Naive thymus-derived CD4-positive, alpha-beta T cell (primary cell): ENCODE results near the gene EIF2S1. TPM values are rescaled to one million over a fixed set of nuclear protein-coding genes. Genes with fewer than 3 reads are reported as not detected.

ENCODE experiments used
- ATAC-seq: fragments of 150-1000 bp; cut with Tn5 transposase; 2 replicates; pipeline ENCODE4 v1.10.0; 2021; ENCODE audit warnings: mild to moderate bottlenecking, moderate library complexity
- CTCF ChIA-PET: fragments of 350-600 bp; sonication (Branson Sonifier 250); formaldehyde crosslinking; loops from one replicate; lab custom pipeline; 2021; ENCODE audit warnings: antibody characterized with exemption; lab: Charles Lee
- POLR2A ChIA-PET: fragments of 350-600 bp; sonication (Branson Sonifier 250); formaldehyde crosslinking; loops from one replicate; lab custom pipeline; 2021; ENCODE audit warnings: antibody characterized with exemption, inconsistent platforms; lab: Charles Lee
- DNase-seq, 9 donors: peaks; one replicate each; pipeline versions ENCODE4 v3.0.0 to v3.0.0-alpha.2; 2020 to 2022; ENCODE audit warnings: mixed read lengths in 1 of 9
- H3K27ac ChIP-seq: one replicate; pipeline ENCODE4 v1.7.0; 2013; ENCODE audit warnings: mild to moderate bottlenecking, low read depth, low read length, moderate library complexity
- H3K27me3 ChIP-seq, 2 donors: one replicate each; pipeline ENCODE4 v1.7.0; 2013; ENCODE audit warnings: low read length in 2 of 2, mild to moderate bottlenecking in 2 of 2, moderate library complexity in 2 of 2; ENCODE audit not compliant: control insufficient read depth in 2 of 2, insufficient read depth in 2 of 2
- H3K36me3 ChIP-seq, 3 experiments: 1 replicate in 2 of 3; 2 replicates in 1 of 3; pipeline ENCODE4 v1.7.0; 2013; ENCODE audit warnings: low read length in 3 of 3, mild to moderate bottlenecking in 3 of 3, moderate library complexity in 1 of 3; ENCODE audit not compliant: insufficient read depth in 3 of 3, control insufficient read depth in 2 of 3
- H3K4me1 ChIP-seq, 2 donors: one replicate each; pipeline ENCODE4 v1.7.0; 2013; ENCODE audit warnings: low read length in 2 of 2, mild to moderate bottlenecking in 2 of 2, moderate library complexity in 1 of 2; ENCODE audit not compliant: control insufficient read depth in 2 of 2, insufficient read depth in 2 of 2
- H3K4me3 ChIP-seq: 2 replicates; pipeline ENCODE4 v1.7.0; 2013; ENCODE audit warnings: mild to moderate bottlenecking, low read length
- H3K9me3 ChIP-seq, 3 experiments: 1 replicate in 2 of 3; 2 replicates in 1 of 3; pipeline ENCODE4 v1.7.0; 2013; ENCODE audit warnings: low read length in 3 of 3; ENCODE audit not compliant: control insufficient read depth in 2 of 3
- H3K27ac Mint-ChIP-seq, 9 donors: one replicate each; pipeline ENCODE4 v1.8.0; 2020 to 2022; ENCODE audit warnings: mixed read lengths in 9 of 9, mild to moderate bottlenecking in 8 of 9, moderate library complexity in 5 of 9, inconsistent platforms in 2 of 9
- H3K27me3 Mint-ChIP-seq, 5 donors: one replicate each; pipeline ENCODE4 v1.8.0; 2021 to 2022; ENCODE audit warnings: mixed read lengths in 5 of 5, mild to moderate bottlenecking in 1 of 5
- H3K36me3 Mint-ChIP-seq, 5 donors: one replicate each; pipeline ENCODE4 v1.8.0; 2020 to 2022; ENCODE audit warnings: mixed read lengths in 5 of 5, mild to moderate bottlenecking in 3 of 5, inconsistent platforms in 1 of 5
- H3K4me1 Mint-ChIP-seq, 7 donors: one replicate each; pipeline ENCODE4 v1.8.0; 2020 to 2022; ENCODE audit warnings: mixed read lengths in 7 of 7, mild to moderate bottlenecking in 3 of 7, inconsistent platforms in 1 of 7
- H3K4me3 Mint-ChIP-seq, 10 donors: one replicate each; pipeline ENCODE4 v1.8.0; 2020 to 2022; ENCODE audit warnings: mild to moderate bottlenecking in 10 of 10, mixed read lengths in 10 of 10, moderate library complexity in 6 of 10, inconsistent platforms in 2 of 10
- H3K9me3 Mint-ChIP-seq, 11 donors: one replicate each; pipeline ENCODE4 v1.8.0; 2020 to 2022; ENCODE audit warnings: mixed read lengths in 11 of 11, mild to moderate bottlenecking in 4 of 11, inconsistent platforms in 1 of 11, moderate library complexity in 1 of 11
- intact Hi-C, 2 donors: fragments of 100-400 bp; cut with micrococcal nuclease; formaldehyde crosslinking; loops; one replicate each; pipeline ENCODE4 v1.15.1; 2023
- polyA plus RNA-seq, 2 donors: library from polyadenylated mRNA; unstranded; fragments of 300-500 nt; fragmentation: Illumina TruSeq; gene quantifications; one replicate each; pipeline ENCODE4 v1.2.3, GENCODE V29; 2021
- total RNA-seq, 6 experiments: library from RNA in 5 of 6; stranded (reverse) in 5 of 6; gene quantifications; 1 replicate in 5 of 6; 2 replicates in 1 of 6; pipeline ENCODE4 v1.2.3 and lab custom pipeline; 2021 to 2026

EIF2S1 gene
- total and polyA plus RNA-seq, 7 experiments from 2014 or later, result 41.4 to 115 (median 57.6) TPM

- peaks cover 0 to 42% (median 7%) of the 10 kb centered on the region in 5 donors for H3K27me3 Mint-ChIP-seq
- H3K27ac Mint-ChIP-seq, result no peak overlapping the region
- ChIA-PET CTCF (interaction anchor here (0.6 to 1.1 kb wide), 2 partner anchors 86 to 217 kb away, joined by 3 read pairs; no protein-coding TSS in a partner anchor), POLR2A (no interaction called here)
- no peak overlapping the region for H3K27ac ChIP-seq
- no peaks in the 10 kb centered on the region for H3K9me3 Mint-ChIP-seq
- H3K36me3 ChIP-seq, result no peaks in the 10 kb centered on the region
- no peaks in the 10 kb centered on the region for H3K9me3 ChIP-seq
- H3K4me3 Mint-ChIP-seq, result no peak overlapping the region
- DNase-seq, result no peak
- H3K4me1 ChIP-seq, result no peaks in the 10 kb centered on the region
- no peaks in the 10 kb centered on the region for H3K36me3 Mint-ChIP-seq
- H3K4me1 Mint-ChIP-seq, result no peaks in the 10 kb centered on the region
- ATAC-seq, result no peak
- no peak overlapping the region for H3K4me3 ChIP-seq
- no peaks in the 10 kb centered on the region for H3K27me3 ChIP-seq
- intact Hi-C loops, result no loop called here
Observed at GRCh38 chr14:67435603-67436002, 75.5 kb downstream of the EIF2S1 start.

Other genes starting within 250 kb of the EIF2S1 start
- not detected for gene GARIN2, start 170.9 kb upstream of the EIF2S1 start, total RNA-seq
- gene GARIN2, start 170.9 kb upstream of the EIF2S1 start, polyA plus RNA-seq, result not detected
- 10 to 100 TPM in 4 of 5 experiments, 1 to 10 TPM in 1; 5.9 to 23.6 (median 12.4) TPM for gene PALS1, start 118.9 kb upstream of the EIF2S1 start, total RNA-seq
- 1 to 10 TPM; 2.0 to 2.7 TPM for gene PALS1, start 118.9 kb upstream of the EIF2S1 start, polyA plus RNA-seq
- gene ATP6V1D, start 524 bp upstream of the EIF2S1 start, total RNA-seq, result 10 to 100 TPM; 28.5 to 41.5 (median 33.4) TPM
- 10 to 100 TPM; 43.3 to 45.6 TPM for gene ATP6V1D, start 524 bp upstream of the EIF2S1 start, polyA plus RNA-seq
- gene PLEK2, start 51.8 kb downstream of the EIF2S1 start, total RNA-seq, result 1 to 10 TPM in 3 of 5 experiments, under 1 TPM in 2; 0.36 to 2.8 (median 1.5) TPM
- 1 to 10 TPM; 4.1 to 5.4 TPM for gene PLEK2, start 51.8 kb downstream of the EIF2S1 start, polyA plus RNA-seq
- gene TMEM229B, start 128.4 kb downstream of the EIF2S1 start, total RNA-seq, result 10 to 100 TPM; 19.1 to 32.2 (median 30.6) TPM
- 10 to 100 TPM; 25.5 to 30.9 TPM for gene TMEM229B, start 128.4 kb downstream of the EIF2S1 start, polyA plus RNA-seq
- gene PLEKHH1, start 173.0 kb downstream of the EIF2S1 start, total RNA-seq, result 1 to 10 TPM in 1 of 5 experiments, under 1 TPM in 4; 0.22 to 1.4 (median 0.32) TPM
- gene PLEKHH1, start 173.0 kb downstream of the EIF2S1 start, polyA plus RNA-seq, result not detected
- 10 to 100 TPM; 14.3 to 42.1 (median 34.5) TPM for gene PIGH, start 239.9 kb downstream of the EIF2S1 start, total RNA-seq
- gene PIGH, start 239.9 kb downstream of the EIF2S1 start, polyA plus RNA-seq, result 10 to 100 TPM; 31.2 to 31.7 TPM